H1 (cell line): ENCODE data around the gene ARHGEF11. TPM values are rescaled to one million over a fixed set of nuclear protein-coding genes. Genes with fewer than 3 reads are reported as not detected.

ENCODE experiments used
- SIN3A ChIP-seq, 2 experiments: IDR thresholded peaks in 1 of 2; conservative IDR thresholded peaks in 1 of 2; 2 replicates each; pipeline ENCODE4 v1.6.1; 2011 to 2012; ENCODE audit warnings: low read length in 2 of 2, improper control_type of control experiment in 1 of 2, low read depth in 1 of 2, mild to moderate bottlenecking in 1 of 2
- polyA plus RNA-seq, 7 experiments: library from polyadenylated mRNA; depleted of rRNA in 3 of 7; stranded (reverse) in 5 of 7; unstranded in 2 of 7; fragments of >200 nt in 5 of 7; fragments of 200-250 nt in 2 of 7; gene quantifications; 1 replicate in 5 of 7; 2 replicates in 1 of 7; 4 replicates in 1 of 7; pipeline versions ENCODE4 v1.2.1 to v1.2.3, GENCODE V29; 2011 to 2013; ENCODE audit warnings: missing spikeins in 2 of 7, mixed read lengths in 2 of 7
- total RNA-seq: library from RNA; stranded (reverse); fragmentation: NEBNext Ultra II Directional; extraction: Animal tissue kit (Norgen Biotek cat#: 25700); gene quantifications from 2 replicates; pipeline ENCODE4 v1.2.1, GENCODE V29; 2021

Gene ARHGEF11
- total and polyA plus RNA-seq, 2 of the 8 experiments (the other 6 are each of a cell fraction or from before 2014, with no cell fraction given): 19.9 to 33.1 TPM

DNA sequence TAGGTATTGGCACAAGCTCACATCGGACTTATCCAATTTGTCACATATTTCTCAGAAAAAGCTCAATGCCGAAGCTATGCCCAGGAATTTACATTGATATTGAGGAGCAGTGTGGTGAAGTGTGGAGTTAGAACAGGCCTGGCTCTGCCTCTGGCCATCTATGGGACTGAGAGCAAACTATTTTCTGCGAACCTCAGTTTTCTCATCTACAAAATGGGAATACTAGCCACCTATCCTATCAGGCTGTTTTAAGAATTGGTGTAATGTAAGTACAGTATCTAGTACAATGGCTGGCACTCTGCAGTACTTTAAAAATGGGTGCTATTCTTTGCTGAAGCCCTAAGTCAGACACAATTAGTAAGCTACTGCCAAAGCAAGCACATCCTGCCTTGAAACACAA is 47.2 kb downstream of the ARHGEF11 start (continued):
- no peak for TF ChIP-seq SIN3A (conservative IDR thresholded peaks at IDR 0.05 in 1 of 2, IDR thresholded peaks at IDR 0.05 in 1 of 2; ENCODE audit: low read depth in 1 of 2, low read length in 2 of 2)
